Neural crest cell (in vitro differentiated cells): ENCODE results near the gene CSNK1E. TPM values are rescaled to one million over a fixed set of nuclear protein-coding genes. Genes with fewer than 3 reads are reported as not detected.

Experiments
- DNase-seq: peaks from one replicate; pipeline ENCODE4 v3.0.0; 2021; ENCODE audit warnings: low read depth, mixed read lengths, low spot score
- H3K27ac Mint-ChIP-seq: one replicate; pipeline ENCODE4 v1.8.0; 2021; ENCODE audit warnings: mild to moderate bottlenecking, mixed read lengths; ENCODE audit not compliant: unreplicated experiment
- H3K27me3 Mint-ChIP-seq: 2 replicates; pipeline ENCODE4 v1.8.0; 2021; ENCODE audit warnings: low read depth, mild to moderate bottlenecking, mixed read lengths
- H3K36me3 Mint-ChIP-seq: 2 replicates; pipeline ENCODE4 v1.8.0; 2021; ENCODE audit warnings: low read depth, mild to moderate bottlenecking, mixed read lengths
- H3K4me1 Mint-ChIP-seq: 2 replicates; pipeline ENCODE4 v1.8.0; 2021; ENCODE audit warnings: mixed read lengths
- H3K4me3 Mint-ChIP-seq: one replicate; pipeline ENCODE4 v1.8.0; 2021; ENCODE audit warnings: mild to moderate bottlenecking, mixed read lengths
- H3K9me3 Mint-ChIP-seq: 2 replicates; pipeline ENCODE4 v1.8.0; 2021; ENCODE audit warnings: mixed read lengths
- total RNA-seq: library from RNA; stranded (reverse); gene quantifications from 2 replicates; pipeline ENCODE4 v1.2.1, GENCODE V29; 2021
- TF ChIP-seq, protein P1 (sequence below): fragments of 200-600 bp; sonication (generic); conservative IDR thresholded peaks from 2 replicates; pipeline ENCODE4 v1.5.0; 2021; ENCODE audit warnings: antibody characterized with exemption, mild to moderate bottlenecking

Gene CSNK1E
- total RNA-seq, 1 donor from 2014 or later: 250 TPM

DNA sequence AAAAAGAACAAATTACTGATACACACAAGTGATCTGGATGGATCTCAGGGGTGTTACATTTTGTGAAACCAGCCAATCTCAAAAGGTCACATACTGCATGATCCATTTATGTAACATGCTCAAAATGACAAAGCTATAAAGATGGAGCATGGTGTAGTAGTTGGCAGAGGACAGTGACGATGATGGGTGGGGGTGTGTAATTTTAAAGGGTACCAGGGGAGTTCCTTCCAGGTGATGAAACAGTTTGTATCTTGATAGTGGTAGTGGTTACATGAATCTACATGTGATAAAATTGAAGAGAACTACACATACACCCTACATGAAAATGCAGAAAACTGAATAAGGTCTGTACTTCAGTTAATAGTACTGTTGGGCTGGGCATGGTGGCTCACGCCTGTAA, 61.5 kb downstream of the CSNK1E start:
- no peaks in the 10 kb centered on the region for H3K27me3 Mint-ChIP-seq
- H3K4me1 Mint-ChIP-seq: peaks cover 23% of the 10 kb centered on the region
- H3K9me3 Mint-ChIP-seq: no peaks in the 10 kb centered on the region
- peak overlapping the region; percentile 50 for H3K27ac Mint-ChIP-seq
- H3K36me3 Mint-ChIP-seq: no peaks in the 10 kb centered on the region
- DNase-seq: no peak
- TF ChIP-seq, protein P1, sequence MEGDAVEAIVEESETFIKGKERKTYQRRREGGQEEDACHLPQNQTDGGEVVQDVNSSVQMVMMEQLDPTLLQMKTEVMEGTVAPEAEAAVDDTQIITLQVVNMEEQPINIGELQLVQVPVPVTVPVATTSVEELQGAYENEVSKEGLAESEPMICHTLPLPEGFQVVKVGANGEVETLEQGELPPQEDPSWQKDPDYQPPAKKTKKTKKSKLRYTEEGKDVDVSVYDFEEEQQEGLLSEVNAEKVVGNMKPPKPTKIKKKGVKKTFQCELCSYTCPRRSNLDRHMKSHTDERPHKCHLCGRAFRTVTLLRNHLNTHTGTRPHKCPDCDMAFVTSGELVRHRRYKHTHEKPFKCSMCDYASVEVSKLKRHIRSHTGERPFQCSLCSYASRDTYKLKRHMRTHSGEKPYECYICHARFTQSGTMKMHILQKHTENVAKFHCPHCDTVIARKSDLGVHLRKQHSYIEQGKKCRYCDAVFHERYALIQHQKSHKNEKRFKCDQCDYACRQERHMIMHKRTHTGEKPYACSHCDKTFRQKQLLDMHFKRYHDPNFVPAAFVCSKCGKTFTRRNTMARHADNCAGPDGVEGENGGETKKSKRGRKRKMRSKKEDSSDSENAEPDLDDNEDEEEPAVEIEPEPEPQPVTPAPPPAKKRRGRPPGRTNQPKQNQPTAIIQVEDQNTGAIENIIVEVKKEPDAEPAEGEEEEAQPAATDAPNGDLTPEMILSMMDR: no peak
- H3K4me3 Mint-ChIP-seq: no peak overlapping the region

DNA sequence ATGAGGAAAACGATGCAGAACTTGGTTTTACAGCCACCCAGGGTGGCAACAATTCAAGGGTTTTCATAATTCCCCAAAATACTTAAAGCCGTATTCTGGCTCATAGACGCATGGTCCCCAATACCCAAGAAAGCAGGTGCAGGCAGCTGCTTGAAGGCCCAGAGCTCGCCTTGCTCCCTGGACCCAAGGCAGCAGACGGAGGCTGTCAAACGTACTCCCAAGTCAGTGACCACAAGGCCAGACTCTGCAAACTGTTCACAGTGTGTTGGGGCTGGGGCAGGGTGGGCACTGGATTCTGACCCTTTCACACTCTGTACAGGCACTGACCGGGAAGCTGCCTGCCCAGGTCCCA, 65.9 kb downstream of the CSNK1E start:
- no peak for DNase-seq
- Mint-ChIP-seq H3K4me3 (no peak overlapping the region), H3K27me3 (no peaks in the 10 kb centered on the region), H3K27ac (no peak overlapping the region), H3K4me1 (peaks cover 11% of the 10 kb centered on the region), H3K36me3 (peaks cover 8% of the 10 kb centered on the region), H3K9me3 (no peaks in the 10 kb centered on the region)
- TF ChIP-seq, protein P1: no peak

DNA sequence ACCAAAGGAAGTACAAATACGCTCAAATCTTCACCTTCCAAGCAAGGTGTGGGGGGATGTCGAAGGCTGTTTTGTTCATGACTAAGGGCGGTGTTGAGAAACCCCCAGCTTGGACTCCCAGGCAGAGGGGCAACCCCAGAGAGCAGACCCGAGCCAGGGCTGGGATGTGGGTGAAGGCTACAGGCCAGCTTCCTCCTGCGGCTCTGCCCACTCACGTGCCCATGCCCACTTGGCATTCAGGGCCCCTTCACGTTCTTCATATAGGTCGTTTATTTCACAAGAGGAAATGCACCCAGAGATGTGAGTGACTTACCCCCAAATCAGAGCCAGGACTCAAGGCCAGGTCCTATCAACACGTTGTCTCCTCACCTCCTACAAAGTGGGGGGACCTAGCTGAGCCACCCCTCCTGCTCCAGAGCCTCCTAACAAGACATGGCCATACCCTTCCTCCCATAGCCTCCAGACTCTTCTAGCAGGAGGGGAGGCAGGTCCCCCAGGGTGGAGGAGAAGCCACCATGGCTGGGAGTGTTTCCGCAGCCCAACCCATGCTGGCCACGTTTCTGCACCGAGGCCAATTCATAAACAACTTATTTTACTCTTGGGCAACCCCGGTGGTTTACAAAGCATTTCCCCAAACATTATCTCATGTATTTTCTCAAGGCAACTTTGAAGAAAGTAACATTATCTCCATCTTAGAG, 66.4 kb downstream of the CSNK1E start:
- TF ChIP-seq, protein P1: no peak
- no peak overlapping the region for H3K4me3 Mint-ChIP-seq
- no peaks in the 10 kb centered on the region for H3K27me3 Mint-ChIP-seq
- no peak overlapping the region for H3K27ac Mint-ChIP-seq
- no peaks in the 10 kb centered on the region for H3K9me3 Mint-ChIP-seq
- peaks cover 8% of the 10 kb centered on the region for H3K36me3 Mint-ChIP-seq
- H3K4me1 Mint-ChIP-seq: peaks cover 10% of the 10 kb centered on the region
- no peak for DNase-seq

DNA sequence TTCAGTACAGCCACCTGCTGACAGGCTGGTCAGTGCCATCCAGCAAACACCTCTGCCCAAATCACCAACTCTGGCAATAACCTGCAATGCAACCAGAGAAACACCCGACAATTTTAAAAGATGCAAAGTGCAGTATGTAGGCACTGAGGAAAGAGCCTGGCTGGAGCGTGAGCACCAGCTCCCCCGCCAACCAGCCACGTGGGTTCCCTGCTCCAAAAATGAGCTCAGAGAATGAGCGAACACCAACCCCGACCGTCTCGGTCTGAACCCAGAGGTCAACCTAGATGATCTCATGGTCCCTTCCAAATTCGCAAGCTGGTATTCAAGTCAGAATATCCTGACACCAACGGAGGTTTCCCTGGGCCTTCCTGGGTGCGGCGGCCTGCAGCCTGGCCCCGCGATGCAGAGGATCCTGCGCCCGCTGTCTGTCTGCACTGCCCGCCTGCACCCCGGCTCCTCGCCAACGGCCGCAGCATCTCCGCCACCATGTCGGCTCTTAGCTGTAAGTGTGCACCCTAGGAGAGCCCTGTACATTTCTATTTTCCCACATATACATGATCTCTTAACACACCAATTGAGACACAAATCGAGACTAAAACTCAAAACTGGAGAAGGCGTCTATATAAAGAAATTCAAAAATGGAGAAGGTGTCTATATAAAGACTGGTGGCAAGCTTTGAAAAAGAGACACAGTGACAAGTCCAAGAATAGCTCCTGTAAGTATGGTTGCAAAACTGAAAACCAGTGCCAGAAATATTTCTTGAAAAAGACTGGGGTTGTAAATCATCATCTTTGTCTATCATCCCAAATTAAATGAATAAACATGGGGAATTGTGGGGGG, 67.2 kb downstream of the CSNK1E start:
- peaks cover 7% of the 10 kb centered on the region for H3K4me1 Mint-ChIP-seq
- H3K9me3 Mint-ChIP-seq: no peaks in the 10 kb centered on the region
- no peak overlapping the region for H3K27ac Mint-ChIP-seq
- no peak for DNase-seq
- no peak overlapping the region for H3K4me3 Mint-ChIP-seq
- TF ChIP-seq, protein P1: no peak
- H3K36me3 Mint-ChIP-seq: peaks cover 8% of the 10 kb centered on the region
- no peaks in the 10 kb centered on the region for H3K27me3 Mint-ChIP-seq

DNA sequence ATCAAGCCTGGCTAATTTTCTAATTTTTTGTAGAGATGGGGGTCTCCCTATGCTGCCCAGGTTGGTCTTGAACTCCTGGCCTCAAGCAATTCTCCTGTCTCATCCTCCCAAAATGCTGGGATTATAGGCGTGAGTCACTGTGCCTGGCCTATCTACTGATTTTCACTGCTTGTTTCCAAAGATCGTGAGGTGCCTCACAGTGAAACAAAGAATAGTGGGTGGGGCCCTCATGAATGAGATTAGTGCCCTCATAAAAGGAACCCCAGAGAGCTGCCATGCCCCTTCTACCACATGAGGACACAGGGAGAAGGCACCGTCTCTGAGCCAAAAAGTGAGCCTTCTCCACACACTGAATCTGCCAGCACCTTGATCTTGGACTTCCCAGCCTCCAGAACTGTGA, 67.9 kb downstream of the CSNK1E start:
- H3K27ac Mint-ChIP-seq: peak overlapping the region; percentile 94
- DNase-seq: no peak
- TF ChIP-seq, protein P1: no peak
- H3K4me3 Mint-ChIP-seq: no peak overlapping the region
- no peaks in the 10 kb centered on the region for H3K9me3 Mint-ChIP-seq
- peaks cover 8% of the 10 kb centered on the region for H3K36me3 Mint-ChIP-seq
- peaks cover 7% of the 10 kb centered on the region for H3K4me1 Mint-ChIP-seq
- H3K27me3 Mint-ChIP-seq: no peaks in the 10 kb centered on the region
